ENCODE results near the gene TDRD3.

Gene TDRD3

GRCh38 chr13:60463787-60464186, 66.8 kb downstream of the TDRD3 start:
- no peak for DNase-seq

GRCh38 chr13:60467098-60467497, 70.1 kb downstream of the TDRD3 start:
- DNase-seq, result no peak

- DNase-seq, result no peak
Observed at GRCh38 chr13:60479273-60479672, 82.3 kb downstream of the TDRD3 start.

- DNase-seq, result no peak
Observed at GRCh38 chr13:60482012-60482411, 85.0 kb downstream of the TDRD3 start.

- no peak for DNase-seq
Observed at GRCh38 chr13:60484865-60485264, 87.8 kb downstream of the TDRD3 start.

GRCh38 chr13:60491531-60491930, 94.5 kb downstream of the TDRD3 start:
- no peak for DNase-seq

- no peak for DNase-seq
Observed at GRCh38 chr13:60492187-60492586, 95.2 kb downstream of the TDRD3 start.

GRCh38 chr13:60494296-60494695, 97.3 kb downstream of the TDRD3 start:
- no peak for DNase-seq

- no peak for DNase-seq
Observed at GRCh38 chr13:60501236-60501635, 104.2 kb downstream of the TDRD3 start.

- no peak for DNase-seq
Observed at GRCh38 chr13:60509601-60510386, 112.8 kb downstream of the TDRD3 start.

GRCh38 chr13:60511637-60512036, 114.6 kb downstream of the TDRD3 start:
- DNase-seq, result no peak

GRCh38 chr13:60514891-60515290, 117.9 kb downstream of the TDRD3 start:
- DNase-seq, result no peak

GRCh38 chr13:60519496-60519895, 122.5 kb downstream of the TDRD3 start:
- DNase-seq, result no peak

GRCh38 chr13:60520902-60521569, 124.0 kb downstream of the TDRD3 start:
- no peak for DNase-seq

- no peak for DNase-seq
Observed at GRCh38 chr13:60538566-60538965, 141.5 kb downstream of the TDRD3 start.

GRCh38 chr13:60540276-60540675, 143.3 kb downstream of the TDRD3 start:
- no peak for DNase-seq

- DNase-seq, result no peak
Observed at GRCh38 chr13:60562096-60562780, 165.2 kb downstream of the TDRD3 start.

- DNase-seq, result no peak
Observed at GRCh38 chr13:60571571-60571970, 174.6 kb downstream of the TDRD3 start.

GRCh38 chr13:60572003-60572798, 175.2 kb downstream of the TDRD3 start:
- no peak for DNase-seq

- DNase-seq, result no peak
Observed at GRCh38 chr13:60572855-60573254, 175.8 kb downstream of the TDRD3 start.

- no peak for DNase-seq
Observed at GRCh38 chr13:60574735-60575134, 177.7 kb downstream of the TDRD3 start.

- no peak for DNase-seq
Observed at GRCh38 chr13:60575142-60575541, 178.1 kb downstream of the TDRD3 start.

- DNase-seq, result no peak
Observed at GRCh38 chr13:60577761-60578160, 180.7 kb downstream of the TDRD3 start.

Data from SHP77 treated with DMSO at 0.1 percent for 48 hours (cell line).